Heart right ventricle (tissue), 16 donors: ENCODE results near the gene PLBD2. TPM values are rescaled to one million over a fixed set of nuclear protein-coding genes. Genes with fewer than 3 reads are reported as not detected.
A peak's percentile ranks its signal among the peaks of the same experiment; 100 is the strongest.

Experiments
- ATAC-seq, 8 donors: fragments of 200-7000 bp; cut with Tn5 transposase; one replicate each; pipeline ENCODE4 v1.9.1; 2020; ENCODE audit warnings: mild to moderate bottlenecking in 8 of 8, moderate library complexity in 8 of 8, moderate number of reproducible peaks in 1 of 8
- DNase-seq, 2 donors: peaks; one replicate each; pipeline ENCODE4 v3.0.0-alpha.2; 2020
- H3K27ac ChIP-seq, 10 donors: fragments of 200-600 bp; sonication (generic) in 2 of 10; one replicate each; pipeline versions ENCODE4 v1.5.0 to v1.8.0; 2020 to 2022; ENCODE audit warnings: mild to moderate bottlenecking in 3 of 10
- H3K27me3 ChIP-seq, 7 donors: fragments of 200-600 bp; one replicate each; pipeline ENCODE4 v1.8.0; 2021 to 2022; ENCODE audit warnings: mild to moderate bottlenecking in 2 of 7
- H3K36me3 ChIP-seq, 9 donors: fragments of 200-600 bp; sonication (generic) in 1 of 9; one replicate each; pipeline versions ENCODE4 v1.5.0 to v1.8.0; 2020 to 2022; ENCODE audit warnings: mild to moderate bottlenecking in 2 of 9
- H3K4me1 ChIP-seq, 9 donors: fragments of 200-600 bp; sonication (generic) in 1 of 9; one replicate each; pipeline versions ENCODE4 v1.5.0 to v1.8.0; 2020 to 2022; ENCODE audit warnings: mild to moderate bottlenecking in 4 of 9
- H3K4me3 ChIP-seq, 10 donors: fragments of 200-600 bp; sonication (generic) in 2 of 10; one replicate each; pipeline versions ENCODE4 v1.5.0 to v1.8.0; 2020 to 2022; ENCODE audit warnings: mild to moderate bottlenecking in 7 of 10, moderate library complexity in 2 of 10
- H3K9me3 ChIP-seq, 11 donors: fragments of 200-600 bp in 10 of 11; sonication (generic) in 2 of 11; one replicate each; pipeline versions ENCODE4 v1.5.0 to v1.8.0; 2013 to 2022; ENCODE audit warnings: mild to moderate bottlenecking in 2 of 11, control low read depth in 1 of 11, moderate library complexity in 1 of 11
- CTCF ChIP-seq, 9 donors: fragments of 200-600 bp; sonication (generic) in 2 of 9; IDR thresholded peaks; one replicate each; pipeline versions ENCODE4 v1.5.0 to v1.8.0; 2021 to 2022; ENCODE audit warnings: antibody characterized with exemption in 9 of 9, mild to moderate bottlenecking in 5 of 9, moderate library complexity in 1 of 9
- WGBS, 2 donors: extraction: QIAGEN DNeasy Blood & Tissue Kit; methylation state at CpG; one replicate each; pipeline ENCODE4 v1.1.7; 2013; ENCODE audit warnings: inconsistent platforms in 1 of 2; 5-methylcytosine and 5-hydroxymethylcytosine counted together
- intact Hi-C, 10 donors: fragments of 100-400 bp; cut with DNase I; formaldehyde crosslinking; loops; one replicate each; pipeline versions ENCODE4 v1.11.1 to v1.14.2; 2022
- polyA plus RNA-seq, 2 donors: library from polyadenylated mRNA; stranded (reverse); fragments of 200-250 nt; gene quantifications; one replicate each; pipeline ENCODE4 v1.2.3, GENCODE V29; 2013
- total RNA-seq, 10 donors: library from RNA; stranded (reverse); fragmentation: NEBNext Ultra II Directional in 3 of 10; extraction: Animal tissue kit (Norgen Biotek cat#: 25700) in 3 of 10; gene quantifications; one replicate each; pipeline versions ENCODE4 v1.2.1 to v1.2.4, GENCODE V29; 2021 to 2023
- donor health status: Arrhythmogenic right ventricular cardiomyopathy.
- donor health status: ischemic (EF 13 %, LVEDD 7.1; RV severe dilation, severe dysfunction).
- donor health status: healthy with polysubstance abuse.
- donor health status: DM: no; HTN: yes; CAD: no.
- donor health status: DM: no; HTN: no; CAD: no.
- donor health status: ischemic (EF 25% LVEDD 6.9; RV normal size, moderate dysfunction).
- donor health status: ischemic (EF 25% LVEDD 5.7; RV mildly dilated, moderate dysfunction).
- donor health status: healthy.
- donor health status: DM: yes; HTN: yes; CAD: no.
- donor health status: Ischemic cardiomyopathy.
- donor health status: ischemic (EF 35%, LVEDD 5.7; RV mildly dilated, moderate dysfunction).
- donor health status: nonischemic (EF 11% LVEDD 7.7; RV severe dilation, severe dysfunction).
- donor health status: DM: yes; HTN: yes; CAD: no.
- donor health status: PGD.
- donor health status: ischemic (EF 29% LVEDD 5.4; RV normal size, mild dysfunction).
- donor health status: nonischemic (EF 23%, LVEDD 6.1; RV moderate dilation, normal function).

The PLBD2 gene
- total and polyA plus RNA-seq, 12 donors = 13.0 to 53.9 (median 35.4) TPM

GRCh38 chr12:113407931-113408600 is 49.7 kb downstream of the PLBD2 start:
- 66 to 83% methylated on average over 6 of the region's 6 CpGs for WGBS, 2 donors
- Histone ChIP-seq H3K27ac (peak overlapping the region in 1 of 10 donors; percentile 53), H3K27me3 (peaks cover 0 to 10% (median 0%) of the 10 kb centered on the region in 7 donors), H3K4me3 (no peak overlapping the region), H3K36me3 (no peaks in the 10 kb centered on the region), H3K4me1 (peaks cover 0 to 37% (median 0%) of the 10 kb centered on the region in 9 donors), H3K9me3 (no peaks in the 10 kb centered on the region)
- DNase-seq (no peak), ATAC-seq (no peak)
- intact Hi-C loops = no loop called here
- TF ChIP-seq CTCF (IDR thresholded peaks at IDR 0.05) = no peak

- Histone ChIP-seq H3K36me3 (no peaks in the 10 kb centered on the region), H3K9me3 (no peaks in the 10 kb centered on the region), H3K27me3 (peaks cover 0 to 10% (median 0%) of the 10 kb centered on the region in 7 donors), H3K4me1 (peaks cover 0 to 31% (median 0%) of the 10 kb centered on the region in 9 donors), H3K27ac (no peak overlapping the region), H3K4me3 (no peak overlapping the region)
- WGBS, 2 donors = 86 to 91% methylated on average over 11 of the region's 11 CpGs
- ATAC-seq = no peak
- no peak for TF ChIP-seq CTCF (IDR thresholded peaks at IDR 0.05)
- intact Hi-C loops = no loop called here
- DNase-seq = no peak
Measured at GRCh38 chr12:113408756-113409298, 50.4 kb downstream of the PLBD2 start.

GRCh38 chr12:113409462-113410124 is 51.2 kb downstream of the PLBD2 start:
- 63 to 64% methylated on average over 9 of the region's 9 CpGs for WGBS, 2 donors
- Histone ChIP-seq H3K4me3 (no peak overlapping the region), H3K9me3 (no peaks in the 10 kb centered on the region), H3K27ac (no peak overlapping the region), H3K4me1 (peaks cover 0 to 23% (median 0%) of the 10 kb centered on the region in 9 donors), H3K36me3 (no peaks in the 10 kb centered on the region), H3K27me3 (peaks cover 0 to 10% (median 0%) of the 10 kb centered on the region in 7 donors)
- TF ChIP-seq CTCF (IDR thresholded peaks at IDR 0.05) = no peak
- ATAC-seq (no peak), DNase-seq (no peak)
- intact Hi-C loops = no loop called here

- ATAC-seq (peak in 3 of 8 donors; percentile 36 to 72 (median 69)), DNase-seq (no peak)
- WGBS, 2 donors = 53 to 55% methylated on average over 11 of the region's 11 CpGs
- no peak overlapping the region for H3K27ac ChIP-seq
- no peak overlapping the region for H3K4me3 ChIP-seq
- no peak for TF ChIP-seq CTCF (IDR thresholded peaks at IDR 0.05)
- H3K27me3 ChIP-seq = peaks cover 0 to 10% (median 0%) of the 10 kb centered on the region in 7 donors
- no peaks in the 10 kb centered on the region for H3K36me3 ChIP-seq
- intact Hi-C loops = no loop called here
- peaks cover 0 to 17% (median 0%) of the 10 kb centered on the region in 9 donors for H3K4me1 ChIP-seq
- H3K9me3 ChIP-seq = no peaks in the 10 kb centered on the region
Measured at GRCh38 chr12:113413488-113413939, 55.1 kb downstream of the PLBD2 start.
